Measurements from ENCODE around the gene IL3RA. TPM values are rescaled to one million over a fixed set of nuclear protein-coding genes. Genes with fewer than 3 reads are reported as not detected.

The IL3RA gene
- total and polyA plus RNA-seq, 2 of the 8 experiments (the other 6 are each of a cell fraction or from before 2014, with no cell fraction given): 0.11 TPM; not detected in 1

DNA sequence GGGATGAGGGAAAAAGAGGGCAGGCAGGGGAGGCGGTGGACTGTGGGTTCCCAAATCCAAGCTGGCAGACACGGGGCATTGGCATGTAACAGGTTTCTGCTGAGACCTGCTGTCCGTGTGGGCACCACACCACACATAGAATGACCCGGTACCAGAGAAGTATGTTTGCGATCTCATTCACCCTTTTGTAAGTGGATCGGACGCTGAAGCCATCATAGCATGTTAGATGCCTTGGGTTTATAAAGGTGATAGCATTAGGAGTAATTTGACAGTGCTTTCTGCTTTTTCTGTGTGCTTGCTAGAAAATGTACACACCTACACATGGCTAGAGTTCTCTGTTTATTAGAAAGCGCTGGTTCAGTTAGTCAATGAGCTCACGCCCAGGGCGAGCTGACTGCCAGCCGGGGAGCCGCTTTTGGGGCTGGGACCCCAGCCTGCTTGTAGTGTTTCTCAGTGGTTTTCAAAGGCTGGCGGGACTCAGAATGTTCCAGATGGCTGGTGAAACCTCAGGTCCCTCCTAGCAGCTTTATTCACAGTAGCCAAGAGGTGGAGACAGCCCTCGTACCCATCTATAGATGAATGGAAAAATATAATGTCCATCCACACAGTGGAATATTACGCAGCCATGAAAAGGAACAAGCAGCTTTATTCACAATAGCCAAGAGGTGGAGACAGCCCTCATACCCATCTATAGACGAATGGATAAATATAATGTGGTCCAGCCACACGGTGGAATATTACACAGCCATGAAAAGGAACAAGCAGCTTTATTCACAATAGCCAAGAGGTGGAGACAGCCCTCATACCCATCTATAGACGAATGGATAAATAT lies 579 bp downstream of the IL3RA start:
- FAIRE-seq (no peak), DNase-seq (ENCODE audit: low read depth in 1 of 2, low spot score in 2 of 2) (no peak)
- Histone ChIP-seq H2BK12ac (ENCODE audit: low read depth, low read length) (no peak overlapping the region), H3K79me1 (ENCODE audit: low read depth, low read length) (no peaks in the 10 kb centered on the region), H4K8ac (ENCODE audit: extremely low read depth, insufficient read depth, low read length) (no peak overlapping the region), H2BK15ac (ENCODE audit: low read length) (no peak overlapping the region), H2BK20ac (ENCODE audit: low read length) (no peak overlapping the region), H3K9me3 (ENCODE audit: insufficient read depth in 2 of 2, low read depth in 1 of 2, low read length in 1 of 2) (peaks cover 4 to 10% of the 10 kb centered on the region in 2 experiments; a peak in 3 of 4 replicates), H2AFZ (ENCODE audit: low read length) (no peak overlapping the region), H3K4me2 (ENCODE audit: insufficient read depth in 1 of 2, low read depth in 2 of 2, low read length in 2 of 2) (no peak overlapping the region), H4K91ac (replicated peaks; ENCODE audit: insufficient read length, low read length) (no peak overlapping the region), H2BK5ac (ENCODE audit: low read depth, low read length) (no peak overlapping the region), H3K56ac (replicated peaks; ENCODE audit: insufficient read length, low read depth, low read length) (no peak overlapping the region), H3K36me3 (ENCODE audit: control insufficient read depth in 2 of 4, insufficient read depth in 4 of 4, low read length in 3 of 4) (no peaks in the 10 kb centered on the region), H3K23ac (ENCODE audit: insufficient read length) (no peak overlapping the region), H3K14ac (ENCODE audit: insufficient read length) (no peak overlapping the region), H3K9ac (replicated peaks in 1 of 4; ENCODE audit: extremely low read depth in 1 of 4, low read depth in 3 of 4, low read length in 3 of 4) (no peak overlapping the region), H3K23me2 (ENCODE audit: low read depth, low read length) (no peaks in the 10 kb centered on the region), H3K27me3 (replicated peaks in 1 of 4; ENCODE audit: control insufficient read depth in 3 of 4, extremely low read depth in 1 of 4, insufficient read depth in 3 of 4, low read length in 3 of 4) (no peaks in the 10 kb centered on the region), H2BK120ac (replicated peaks; ENCODE audit: low read depth, low read length) (no peak overlapping the region), H3K4me3 (ENCODE audit: extremely low read depth in 1 of 4, insufficient read depth in 2 of 4, low read depth in 3 of 4, low read length in 4 of 4) (no peak overlapping the region), H3K79me2 (ENCODE audit: control insufficient read depth in 1 of 2, insufficient read depth in 2 of 2, low read length in 2 of 2) (no peaks in the 10 kb centered on the region), H3K4ac (replicated peaks; ENCODE audit: insufficient read length, low read depth, low read length) (no peak overlapping the region), H4K5ac (ENCODE audit: insufficient read length, low read depth, low read length) (no peak overlapping the region), H2AK5ac (ENCODE audit: low read depth, low read length) (no peak overlapping the region), H3K4me1 (replicated peaks in 1 of 4; ENCODE audit: control insufficient read depth in 3 of 4, insufficient read depth in 4 of 4, low read length in 3 of 4) (no peaks in the 10 kb centered on the region), H3K18ac (ENCODE audit: extremely low read depth, low read length) (no peak overlapping the region; the same call in 1 of the 2 replicates), H3K27ac (ENCODE audit: low read depth, low read length) (no peak overlapping the region), H4K20me1 (replicated peaks in 1 of 2; ENCODE audit: control insufficient read depth in 1 of 2, insufficient read depth in 2 of 2, low read length in 2 of 2) (peaks cover 0 to 3% of the 10 kb centered on the region in 2 experiments)
- 87% methylated on average over 18 of the region's 18 CpGs; no CpG with 5 or more reads in 1 of the 2 experiments for WGBS, 2 experiments (ENCODE audit: extremely low coverage in 1 of 2, insufficient coverage in 1 of 2, insufficient read length in 1 of 2, insufficient replicate concordance in 2 of 2, low coverage in 1 of 2, low lambda C conversion rate in 2 of 2, missing lambda C conversion rate in 1 of 2)
- POLR2A ChIA-PET (ENCODE audit: partially characterized antibody): no interaction called here
- CTCF ChIA-PET (ENCODE audit: partially characterized antibody): no interaction called here
- TF ChIP-seq SP4 (IDR thresholded peaks at IDR 0.05; ENCODE audit: low read length) (no peak), SP2 (IDR thresholded peaks at IDR 0.05; ENCODE audit: low read length) (no peak), MAX (IDR thresholded peaks at IDR 0.05) (no peak), EP300 (IDR thresholded peaks at IDR 0.05; ENCODE audit: borderline replicate concordance in 1 of 2, low read depth in 2 of 2, low read length in 2 of 2) (no peak), TAF1 (IDR thresholded peaks at IDR 0.05; ENCODE audit: low read depth, low read length) (no peak), BACH1 (IDR thresholded peaks at IDR 0.05; ENCODE audit: low read length) (no peak), CBX5 (IDR thresholded peaks at IDR 0.05; ENCODE audit: low read depth, low read length) (no peak), GTF2F1 (IDR thresholded peaks at IDR 0.05; ENCODE audit: borderline replicate concordance, low read depth, low read length) (no peak), JUND (IDR thresholded peaks at IDR 0.05; ENCODE audit: low read length) (no peak), CHD2 (IDR thresholded peaks at IDR 0.05; ENCODE audit: low read length) (no peak), ZNF274 (IDR thresholded peaks at IDR 0.05; ENCODE audit: borderline replicate concordance, extremely low read depth, low read length) (no peak)
- TF ChIP-seq, protein P1, sequence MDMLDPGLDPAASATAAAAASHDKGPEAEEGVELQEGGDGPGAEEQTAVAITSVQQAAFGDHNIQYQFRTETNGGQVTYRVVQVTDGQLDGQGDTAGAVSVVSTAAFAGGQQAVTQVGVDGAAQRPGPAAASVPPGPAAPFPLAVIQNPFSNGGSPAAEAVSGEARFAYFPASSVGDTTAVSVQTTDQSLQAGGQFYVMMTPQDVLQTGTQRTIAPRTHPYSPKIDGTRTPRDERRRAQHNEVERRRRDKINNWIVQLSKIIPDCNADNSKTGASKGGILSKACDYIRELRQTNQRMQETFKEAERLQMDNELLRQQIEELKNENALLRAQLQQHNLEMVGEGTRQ (IDR thresholded peaks at IDR 0.05; ENCODE audit: low read length): no peak

All from H1 (cell line).